Lower leg skin (tissue), 4 donors: ENCODE data around the gene ZNF280A. TPM values are rescaled to one million over a fixed set of nuclear protein-coding genes. Genes with fewer than 3 reads are reported as not detected.

Experiments used
- DNase-seq, 2 donors: peaks; one replicate each; pipeline ENCODE4 v3.0.0-alpha.2; 2019; ENCODE audit warnings: low spot score in 2 of 2
- H3K4me3 ChIP-seq: fragments of 200-600 bp; sonication (generic); 2 replicates; pipeline ENCODE4 v1.5.1; 2017; ENCODE audit warnings: mild to moderate bottlenecking, low read depth; ENCODE audit not compliant: poor library complexity, severe bottlenecking
- CTCF ChIP-seq, 3 donors: fragments of 450-650 bp; IDR thresholded peaks; one replicate each; pipeline ENCODE4 v1.5.1; 2016; ENCODE audit warnings: antibody characterized with exemption in 3 of 3, mild to moderate bottlenecking in 3 of 3, moderate library complexity in 2 of 3
- POLR2A ChIP-seq, 2 donors: fragments of 450-650 bp; IDR thresholded peaks; one replicate each; pipeline ENCODE4 v1.6.1; 2016 to 2017; ENCODE audit warnings: antibody characterized with exemption in 2 of 2, mild to moderate bottlenecking in 1 of 2, moderate library complexity in 1 of 2
- WGBS, 2 donors: methylation state at CpG; one replicate each; pipeline ENCODE4 v1.1.5; 2018; 5-methylcytosine and 5-hydroxymethylcytosine counted together
- intact Hi-C: fragments of 100-400 bp; cut with DNase I; formaldehyde crosslinking; loops from one replicate; pipeline ENCODE4 v1.15.0; 2023; ENCODE audit warnings: low total_unique reads
- total RNA-seq, 4 donors: library from RNA; depleted of rRNA; stranded (reverse); fragments of >200 nt; gene quantifications; one replicate each; pipeline ENCODE4 v1.1.0, GENCODE V29; 2016

Gene ZNF280A
- total RNA-seq, 4 donors from 2014 or later, result 0.32 TPM; not detected in 3

- 38 to 41% methylated on average over 3 of the region's 3 CpGs for WGBS, 2 donors
- no peak overlapping the region for H3K4me3 ChIP-seq
- no peak for DNase-seq
- TF ChIP-seq POLR2A (IDR thresholded peaks at IDR 0.05) (no peak), CTCF (IDR thresholded peaks at IDR 0.05) (no peak)
- intact Hi-C loops, result no loop called here
These were observed 27.7 kb upstream of the ZNF280A start for GRCh38 chr22:22547692-22548300.

- no peak for DNase-seq
- 71 to 84% methylated on average over 3 of the region's 3 CpGs for WGBS, 2 donors
- H3K4me3 ChIP-seq, result no peak overlapping the region
- intact Hi-C loops, result no loop called here
- TF ChIP-seq CTCF (IDR thresholded peaks at IDR 0.05), result no peak
- no peak for TF ChIP-seq POLR2A (IDR thresholded peaks at IDR 0.05)
These were observed 27.2 kb upstream of the ZNF280A start for GRCh38 chr22:22547226-22547625.

GRCh38 chr22:22546490-22546889 is 26.4 kb upstream of the ZNF280A start:
- WGBS, 2 donors, result 46 to 56% methylated on average over 4 to 5 of the region's 5 CpGs
- intact Hi-C loops, result no loop called here
- H3K4me3 ChIP-seq, result no peak overlapping the region
- TF ChIP-seq CTCF (IDR thresholded peaks at IDR 0.05) (no peak), POLR2A (IDR thresholded peaks at IDR 0.05) (no peak)
- peak in 1 of 2 donors; percentile 15 for DNase-seq

GRCh38 chr22:22545084-22545483 is 25.0 kb upstream of the ZNF280A start:
- no peak for TF ChIP-seq CTCF (IDR thresholded peaks at IDR 0.05)
- TF ChIP-seq POLR2A (IDR thresholded peaks at IDR 0.05), result no peak
- H3K4me3 ChIP-seq, result no peak overlapping the region
- DNase-seq, result no peak
- intact Hi-C loops, result no loop called here
- 84 to 96% methylated on average over 2 of the region's 2 CpGs for whole genome bisulfite sequencing, 2 donors

GRCh38 chr22:22538226-22538989 is 18.3 kb upstream of the ZNF280A start:
- intact Hi-C loops, result no loop called here
- TF ChIP-seq POLR2A (IDR thresholded peaks at IDR 0.05), result no peak
- TF ChIP-seq CTCF (IDR thresholded peaks at IDR 0.05), result no peak
- WGBS, 2 donors, result 78 to 88% methylated on average over 7 of the region's 7 CpGs
- no peak overlapping the region for H3K4me3 ChIP-seq
- no peak for DNase-seq
